ENCODE data around the gene SPTBN1.

Gene SPTBN1

DNA sequence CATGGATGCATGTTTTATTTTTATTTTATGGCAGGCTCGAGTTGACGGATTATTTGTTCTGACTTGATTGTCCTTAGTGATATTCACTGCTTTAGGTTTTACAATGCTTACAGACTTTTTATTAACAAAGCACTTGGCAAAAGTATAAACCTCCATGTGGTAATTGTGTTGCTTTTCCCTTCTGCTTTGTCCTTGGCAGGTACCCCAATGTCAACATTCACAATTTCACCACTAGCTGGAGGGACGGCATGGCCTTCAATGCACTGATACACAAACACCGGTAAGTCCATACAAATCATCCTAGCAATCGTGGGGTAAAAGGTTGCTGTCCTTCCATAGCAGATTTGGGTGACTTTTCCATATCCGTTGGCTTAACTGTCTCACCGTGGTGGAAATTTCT is 161.3 kb downstream of the SPTBN1 start:
- no peak for DNase-seq

GRCh38 chr2:54618646-54619565 is 162.8 kb downstream of the SPTBN1 start:
- no peak for DNase-seq

- DNase-seq = no peak
Observed at GRCh38 chr2:54619660-54620231, 163.6 kb downstream of the SPTBN1 start.

DNA sequence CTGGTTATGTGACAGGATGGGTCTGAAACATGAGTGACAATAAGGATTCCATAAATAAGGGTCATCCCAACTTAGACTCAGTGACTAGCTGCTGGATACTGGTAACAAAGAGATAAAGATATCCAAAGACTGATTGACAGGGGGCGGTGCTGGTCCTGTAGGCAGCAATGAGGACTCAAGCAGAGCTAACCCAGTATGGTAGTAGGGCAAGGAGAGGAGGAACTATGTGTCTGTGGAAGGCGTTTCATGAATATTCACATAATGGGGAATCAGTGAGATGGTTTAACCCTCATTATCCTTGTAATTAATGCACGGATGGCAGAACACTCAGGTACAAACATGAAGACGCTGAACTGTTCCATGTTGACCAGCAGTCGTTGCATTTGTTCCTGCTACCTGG is 164.8 kb downstream of the SPTBN1 start:
- DNase-seq = no peak

DNA sequence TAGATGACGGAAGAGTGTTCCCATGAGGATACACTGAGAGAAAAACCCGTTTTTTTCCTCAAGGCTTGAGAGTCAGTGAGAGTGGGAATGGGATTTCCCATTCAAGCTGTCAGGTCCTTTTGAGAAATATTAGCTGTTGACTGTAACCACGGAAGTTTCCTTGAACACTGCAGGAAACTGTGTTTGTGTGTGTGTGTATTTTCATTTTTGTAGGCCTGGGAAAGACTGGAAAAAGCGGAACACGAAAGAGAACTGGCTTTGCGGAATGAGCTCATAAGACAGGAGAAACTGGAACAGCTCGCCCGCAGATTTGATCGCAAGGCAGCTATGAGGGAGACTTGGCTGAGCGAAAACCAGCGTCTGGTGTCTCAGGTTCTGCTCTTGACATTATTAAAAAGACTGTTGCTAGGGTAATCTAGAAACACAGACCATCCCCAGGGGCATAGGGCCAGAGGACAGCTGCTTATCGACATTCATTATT is 168.5 kb downstream of the SPTBN1 start:
- DNase-seq = no peak

- DNase-seq = no peak
Observed at GRCh38 chr2:54626131-54626530, 170.0 kb downstream of the SPTBN1 start.

- no peak for DNase-seq
Observed at GRCh38 chr2:54626884-54627283, 170.8 kb downstream of the SPTBN1 start.

DNA sequence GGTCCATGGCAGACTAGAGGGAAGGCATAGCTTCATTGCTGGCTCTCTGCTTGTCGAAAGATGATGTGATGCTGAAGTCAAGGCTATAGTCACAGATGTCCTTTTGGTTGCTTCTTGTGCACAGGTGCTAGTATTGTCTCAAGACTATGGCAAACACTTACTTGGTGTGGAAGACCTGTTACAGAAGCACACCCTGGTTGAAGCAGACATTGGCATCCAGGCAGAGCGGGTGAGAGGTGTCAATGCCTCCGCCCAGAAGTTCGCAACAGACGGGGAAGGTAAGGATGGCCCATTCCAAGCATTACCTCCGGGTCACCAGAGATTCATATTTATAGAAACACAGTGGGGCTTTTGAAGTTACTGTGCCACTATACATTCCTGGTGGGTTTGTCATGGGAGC is 171.8 kb downstream of the SPTBN1 start:
- DNase-seq = no peak

- DNase-seq = no peak
Observed at GRCh38 chr2:54628418-54628817, 172.3 kb downstream of the SPTBN1 start.

GRCh38 chr2:54628957-54629356 is 172.8 kb downstream of the SPTBN1 start:
- no peak for DNase-seq

GRCh38 chr2:54629390-54629789 is 173.3 kb downstream of the SPTBN1 start:
- DNase-seq = no peak

DNA sequence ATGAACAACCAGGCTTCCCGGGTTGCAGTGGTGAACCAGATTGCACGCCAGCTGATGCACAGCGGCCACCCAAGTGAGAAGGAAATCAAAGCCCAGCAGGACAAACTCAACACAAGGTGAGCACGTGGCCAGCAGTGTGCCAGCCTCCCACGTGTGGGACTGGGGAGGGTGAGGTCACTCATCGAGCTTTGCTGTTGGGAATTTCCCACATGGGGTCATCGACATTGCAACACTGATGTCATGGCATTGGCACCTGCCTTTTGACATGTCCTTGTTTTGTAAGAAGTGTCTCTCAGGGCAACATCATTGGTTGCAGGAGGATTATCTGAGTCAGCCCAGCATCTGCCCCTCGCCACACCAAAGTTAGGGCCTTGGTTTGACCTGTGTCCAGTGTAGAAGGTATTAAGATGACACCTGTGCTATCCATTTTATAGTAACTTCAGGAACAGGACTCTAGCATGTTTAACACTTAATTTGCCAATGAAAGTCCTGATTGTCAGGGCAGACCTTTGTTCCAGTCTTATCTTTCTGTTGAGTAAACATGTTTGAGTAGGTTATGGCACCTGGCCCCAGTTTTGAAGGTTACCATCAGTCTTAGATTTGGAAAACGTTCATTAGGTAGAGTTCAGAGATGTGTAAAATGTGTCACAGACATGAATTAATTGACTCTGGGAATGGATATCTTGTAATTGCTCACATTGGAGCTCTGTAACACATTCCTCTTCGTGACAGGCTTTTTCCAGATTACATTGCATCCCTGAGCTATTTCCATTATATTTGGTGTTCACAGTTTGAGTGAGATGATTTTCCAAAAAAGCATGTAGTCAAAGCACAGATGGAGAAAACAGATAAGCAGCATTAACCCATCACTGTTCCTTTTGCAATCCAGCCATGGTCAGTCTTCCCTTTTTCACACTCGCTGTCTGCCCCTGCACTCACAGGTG is 174.1 kb downstream of the SPTBN1 start:
- no peak for DNase-seq

DNA sequence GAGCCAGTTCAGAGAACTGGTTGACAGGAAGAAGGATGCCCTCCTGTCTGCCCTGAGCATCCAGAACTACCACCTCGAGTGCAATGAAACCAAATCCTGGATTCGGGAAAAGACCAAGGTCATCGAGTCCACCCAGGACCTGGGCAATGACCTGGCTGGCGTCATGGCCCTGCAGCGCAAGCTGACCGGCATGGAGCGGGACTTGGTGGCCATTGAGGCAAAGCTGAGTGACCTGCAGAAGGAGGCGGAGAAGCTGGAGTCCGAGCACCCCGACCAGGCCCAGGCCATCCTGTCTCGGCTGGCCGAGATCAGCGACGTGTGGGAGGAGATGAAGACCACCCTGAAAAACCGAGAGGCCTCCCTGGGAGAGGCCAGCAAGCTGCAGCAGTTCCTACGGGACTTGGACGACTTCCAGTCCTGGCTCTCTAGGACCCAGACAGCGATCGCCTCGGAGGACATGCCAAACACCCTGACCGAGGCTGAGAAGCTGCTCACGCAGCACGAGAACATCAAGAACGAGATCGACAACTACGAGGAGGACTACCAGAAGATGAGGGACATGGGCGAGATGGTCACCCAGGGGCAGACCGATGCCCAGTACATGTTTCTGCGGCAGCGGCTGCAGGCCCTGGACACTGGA is 174.9 kb downstream of the SPTBN1 start:
- no peak for DNase-seq

GRCh38 chr2:54631755-54632154 is 175.6 kb downstream of the SPTBN1 start:
- no peak for DNase-seq

DNA sequence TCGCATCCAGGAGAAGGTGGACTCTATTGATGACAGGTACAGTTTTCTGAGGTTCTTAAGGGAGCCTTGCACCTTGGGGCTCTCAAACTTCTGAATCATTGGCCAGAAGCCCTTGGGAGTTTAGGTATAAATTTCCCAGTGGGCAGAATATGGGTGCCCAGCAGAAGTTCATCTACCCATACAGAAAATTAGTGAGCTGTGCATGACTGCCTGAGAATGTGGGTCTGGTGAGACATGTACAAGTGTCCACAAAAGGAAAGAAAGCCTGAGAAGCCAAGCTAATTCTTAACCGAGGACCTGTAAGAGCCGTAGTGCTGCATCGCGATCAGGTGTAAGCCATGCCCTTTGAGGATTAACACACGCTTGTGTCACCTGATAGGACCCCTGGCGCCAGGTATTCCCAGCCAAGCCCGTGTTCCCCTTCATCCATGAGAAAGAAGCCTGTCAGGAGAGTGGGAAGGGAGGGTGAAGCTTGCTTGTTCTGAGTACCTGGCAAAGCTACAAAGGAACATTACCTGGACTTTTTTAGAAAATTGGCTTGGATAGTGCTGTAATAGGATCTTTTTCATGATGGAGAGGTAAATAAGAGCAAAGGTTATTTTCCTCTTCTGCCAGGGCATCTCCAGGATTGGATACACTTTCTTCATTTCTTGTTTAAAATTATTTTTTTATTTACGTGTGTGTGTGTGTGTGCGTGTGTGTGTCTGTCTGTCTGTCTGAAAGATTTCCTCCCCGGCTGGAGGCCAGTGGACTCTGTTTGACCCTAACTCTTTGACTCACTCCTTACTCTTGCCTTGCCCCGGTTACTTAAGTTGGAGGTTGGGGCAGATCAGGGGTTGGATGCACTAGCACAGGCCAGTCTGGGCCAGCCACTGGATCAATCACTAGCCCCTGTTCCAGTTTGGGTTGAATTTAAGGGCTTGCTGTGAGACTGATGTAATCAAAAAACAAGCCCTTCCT is 176.9 kb downstream of the SPTBN1 start:
- DNase-seq = no peak

DNA sequence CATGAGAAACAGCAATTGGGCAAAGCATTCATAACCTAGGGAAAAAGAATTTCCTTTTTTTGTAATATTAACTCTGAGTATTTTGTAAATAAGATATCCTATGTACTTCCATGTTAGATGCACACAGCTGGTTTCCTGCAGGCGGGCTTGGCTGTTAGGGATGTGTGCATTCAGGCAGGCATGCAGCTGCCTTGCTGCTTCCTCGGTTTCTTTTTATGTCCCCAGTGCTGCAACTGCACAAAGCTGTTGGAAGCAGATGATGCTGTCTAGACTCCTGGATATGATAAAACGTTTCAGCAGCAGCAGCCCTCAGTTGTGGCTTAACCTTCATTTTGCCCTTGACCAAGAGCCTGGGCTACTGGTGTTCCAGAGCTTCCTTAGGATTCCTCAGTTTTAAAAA is 177.9 kb downstream of the SPTBN1 start:
- no peak for DNase-seq

GRCh38 chr2:54634564-54635511 is 178.7 kb downstream of the SPTBN1 start:
- no peak for DNase-seq

DNA sequence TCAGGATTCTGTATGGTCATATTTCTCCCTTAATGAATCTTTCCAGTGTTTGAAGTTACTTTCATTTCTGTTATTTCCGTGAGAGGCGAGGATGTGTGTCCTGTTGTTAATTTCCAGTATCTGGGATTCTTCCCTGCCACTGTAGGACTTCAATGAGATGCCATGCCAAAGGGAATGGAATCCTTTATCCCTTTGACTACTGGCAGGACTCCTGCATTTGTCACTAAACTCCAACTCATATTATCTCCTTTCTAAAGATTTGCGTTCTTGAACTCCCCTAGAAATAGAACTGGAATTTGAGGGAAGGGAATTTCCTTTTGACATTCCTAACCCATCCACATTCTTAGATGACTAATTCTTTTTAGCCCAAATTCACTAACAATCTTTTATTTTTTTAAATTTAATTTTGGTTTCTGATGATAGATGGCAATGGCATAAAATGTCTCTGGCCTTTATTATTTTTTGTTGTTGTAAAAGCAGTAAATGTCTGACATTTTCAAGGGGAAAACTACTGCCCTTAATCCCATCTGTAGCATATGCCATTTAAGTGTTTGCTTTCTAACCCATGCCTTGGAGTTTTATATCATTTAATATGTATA is 179.5 kb downstream of the SPTBN1 start:
- no peak for DNase-seq

DNA sequence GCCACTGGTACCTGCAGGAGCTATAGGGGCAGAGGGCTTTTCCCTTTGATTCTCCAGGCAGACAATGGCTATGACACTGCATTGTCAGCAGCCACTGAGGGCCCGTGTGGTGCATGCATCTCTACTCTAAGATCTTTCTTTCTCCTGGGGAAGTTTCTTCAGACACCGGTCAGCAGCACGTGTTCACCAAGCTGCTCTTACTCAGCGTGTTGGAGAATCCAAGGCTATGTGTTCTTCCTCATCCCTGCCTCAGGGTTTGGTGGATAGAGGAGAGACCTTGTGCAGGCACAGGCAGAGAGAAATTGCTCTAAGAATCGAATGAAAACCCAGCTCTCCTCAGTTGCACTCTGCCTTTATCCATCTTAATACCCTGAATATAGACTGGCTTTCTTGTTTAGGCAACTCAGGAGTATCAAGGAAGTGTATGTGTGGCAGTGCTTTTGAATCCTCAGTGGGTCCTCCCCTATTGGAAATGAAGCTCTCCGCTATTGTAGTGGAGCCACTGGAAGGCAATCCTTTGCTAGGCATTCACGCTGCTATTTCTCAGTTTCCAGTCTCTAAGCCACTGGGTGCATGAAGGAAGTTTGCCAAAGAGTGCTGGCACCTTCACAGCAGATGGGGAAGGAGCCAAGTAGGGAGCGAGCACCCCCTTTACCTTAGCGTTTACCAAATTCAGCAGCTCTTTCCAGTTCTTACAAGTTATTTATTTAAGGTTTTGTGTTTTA is 180.4 kb downstream of the SPTBN1 start:
- DNase-seq = no peak
